ENCODE measurements around the gene B4GALT3.

B4GALT3 gene

DNA sequence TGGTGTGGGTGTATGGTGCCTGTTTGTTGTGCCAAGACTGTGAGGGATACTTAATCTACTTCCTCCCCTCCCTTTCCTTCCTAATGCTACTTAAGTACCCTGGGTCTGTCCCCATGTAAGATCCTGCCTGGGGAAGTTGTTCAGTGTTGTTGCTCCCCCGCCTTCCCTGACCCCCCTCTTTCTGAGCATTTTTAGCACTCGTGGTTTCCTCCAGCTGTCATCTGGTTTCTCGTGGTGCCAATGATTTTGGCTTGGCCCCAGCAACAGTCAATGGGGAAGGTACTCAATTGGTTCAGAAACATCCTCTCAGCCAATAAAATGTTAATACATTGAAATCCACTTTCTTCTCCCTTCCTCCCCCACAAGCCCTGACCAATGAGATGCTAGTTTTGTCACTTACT, 8.0 kb upstream of the B4GALT3 start:
- DNase-seq = peak; percentile 2

DNA sequence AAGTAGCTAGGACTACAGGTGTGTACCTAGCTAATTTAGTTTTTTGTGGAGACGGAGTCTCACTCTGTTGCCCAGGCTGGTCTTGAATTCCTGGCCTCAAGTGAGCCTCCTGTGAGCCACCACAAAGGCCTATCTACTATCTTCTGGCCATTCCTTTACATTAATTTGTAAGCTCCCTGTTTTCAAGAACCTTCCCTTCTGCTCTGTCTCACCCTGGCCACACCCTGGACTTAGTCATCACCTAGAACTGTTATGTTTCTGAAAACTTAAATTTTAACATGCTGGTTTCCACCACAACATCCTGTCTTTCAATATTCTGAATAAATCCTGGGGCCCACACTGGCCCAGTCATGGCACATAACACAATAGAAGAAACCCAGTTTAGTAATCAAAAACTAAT, 4.9 kb upstream of the B4GALT3 start:
- DNase-seq = no peak

DNA sequence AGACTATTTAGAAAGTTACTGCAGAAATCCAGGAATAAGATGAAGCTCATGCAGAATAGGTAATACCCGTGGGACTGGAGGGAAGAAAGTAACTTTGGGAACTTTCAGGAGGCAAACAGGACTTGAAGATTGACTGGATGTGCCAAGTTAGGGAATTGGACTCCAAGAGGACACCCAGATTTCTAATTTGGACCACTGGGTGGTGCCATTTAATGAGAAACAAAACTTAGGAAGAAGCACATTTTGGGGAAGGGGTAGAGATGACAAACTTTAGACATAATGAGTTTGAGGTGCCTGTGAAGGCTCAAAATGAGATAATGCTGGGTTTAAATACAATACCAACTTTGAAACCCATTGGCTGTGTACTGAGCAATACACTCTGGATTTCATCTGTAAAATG, 3.3 kb upstream of the B4GALT3 start:
- no peak for DNase-seq

DNA sequence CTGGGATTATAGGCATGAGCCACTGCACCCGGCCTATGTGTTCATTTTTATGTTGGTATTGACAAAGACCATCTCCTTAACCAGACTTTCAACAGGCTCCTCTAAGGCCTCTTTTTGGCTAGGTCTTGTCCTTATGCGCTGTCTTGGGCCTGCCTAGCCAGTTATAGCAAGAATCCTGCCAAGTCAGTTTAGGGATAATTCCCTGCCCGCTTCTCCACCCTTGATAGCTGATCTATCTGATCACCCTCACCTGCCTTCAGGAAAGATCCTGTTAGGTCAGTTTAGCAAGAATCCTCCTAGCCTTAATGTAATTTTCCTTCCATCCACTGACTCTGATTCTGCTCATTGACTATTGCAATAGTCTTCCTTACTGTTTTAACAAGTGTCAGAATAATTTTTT, 2.4 kb upstream of the B4GALT3 start:
- DNase-seq = no peak

DNA sequence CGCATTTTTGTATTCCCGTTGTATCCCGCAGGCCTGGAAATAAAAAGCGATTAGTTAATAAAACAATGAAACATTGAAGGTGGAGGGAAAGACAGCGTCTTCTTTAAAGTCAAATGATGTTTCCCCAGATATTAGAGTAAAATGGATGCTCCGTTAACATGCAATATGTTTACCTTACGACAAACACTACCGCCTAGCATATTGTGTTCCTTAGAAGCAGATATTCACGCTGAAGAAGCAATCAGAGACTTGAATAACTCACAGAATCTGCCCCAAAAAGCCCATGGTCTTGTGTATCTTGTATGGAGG, 583 bp upstream of the B4GALT3 start:
- DNase-seq = peak; percentile 69

DNA sequence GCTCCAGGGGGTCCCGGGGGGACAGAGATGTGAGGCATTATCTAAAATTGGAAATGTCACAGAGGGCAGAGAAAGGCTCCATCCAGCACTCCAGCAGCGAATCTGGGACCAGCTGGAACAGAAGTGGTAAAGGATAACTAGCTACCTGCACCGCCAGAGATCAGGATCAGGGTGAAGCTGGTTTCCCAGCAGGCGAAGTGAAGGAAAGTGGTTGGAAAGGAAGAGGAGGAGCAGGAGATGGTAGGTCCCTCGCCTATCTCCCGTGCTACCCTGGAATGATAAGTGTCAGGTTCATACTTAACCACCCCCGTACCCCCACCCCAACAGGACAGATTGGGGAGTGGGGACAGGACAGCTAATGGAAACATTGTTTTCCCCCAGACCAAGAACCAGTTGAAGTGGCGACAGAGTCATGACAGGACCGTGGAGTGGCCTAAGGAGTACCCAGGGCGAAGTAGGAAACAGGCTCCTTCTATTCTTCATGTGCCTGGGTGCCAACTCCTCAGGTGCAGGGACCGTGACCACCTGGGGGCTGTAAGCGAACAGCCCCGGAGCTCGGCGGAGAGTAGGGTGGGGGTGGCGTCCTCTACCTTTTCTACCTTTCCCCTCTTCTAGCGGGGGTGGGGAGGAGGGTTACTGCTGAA, 717 bp downstream of the B4GALT3 start:
- DNase-seq = peak; percentile 47

DNA sequence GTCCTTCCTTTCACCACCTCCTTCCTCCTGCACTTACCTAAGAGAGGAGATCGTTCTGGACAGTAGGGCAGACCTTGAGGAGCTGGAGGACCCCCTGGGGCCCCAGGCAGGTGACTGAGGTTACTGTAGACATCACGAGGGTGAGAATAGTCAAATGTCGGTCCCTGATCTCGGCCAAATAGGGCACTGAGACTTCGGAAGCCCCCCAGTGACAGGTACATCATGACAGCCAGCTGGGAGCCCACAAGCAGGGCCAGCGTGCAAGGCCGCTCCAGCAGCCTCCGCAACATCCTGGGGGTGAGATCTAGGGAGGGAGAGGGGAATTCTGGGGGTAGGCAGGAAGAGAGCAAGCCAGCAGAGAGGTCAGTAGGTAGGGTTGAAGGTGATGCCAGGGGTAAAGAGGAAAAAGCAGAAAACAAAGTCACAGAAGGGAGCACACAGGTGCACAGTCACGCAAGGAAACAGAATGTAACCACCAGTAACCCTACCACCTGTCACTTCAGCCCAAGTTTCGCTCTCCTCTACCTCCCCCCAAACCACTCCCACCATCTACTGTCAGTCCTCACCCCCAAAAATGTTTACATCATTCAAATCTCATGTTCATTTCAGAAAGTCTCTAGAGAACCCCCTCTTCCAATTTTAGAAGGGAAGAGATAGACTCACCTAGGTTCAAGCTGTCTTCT, 1.4 kb downstream of the B4GALT3 start:
- no peak for DNase-seq

DNA sequence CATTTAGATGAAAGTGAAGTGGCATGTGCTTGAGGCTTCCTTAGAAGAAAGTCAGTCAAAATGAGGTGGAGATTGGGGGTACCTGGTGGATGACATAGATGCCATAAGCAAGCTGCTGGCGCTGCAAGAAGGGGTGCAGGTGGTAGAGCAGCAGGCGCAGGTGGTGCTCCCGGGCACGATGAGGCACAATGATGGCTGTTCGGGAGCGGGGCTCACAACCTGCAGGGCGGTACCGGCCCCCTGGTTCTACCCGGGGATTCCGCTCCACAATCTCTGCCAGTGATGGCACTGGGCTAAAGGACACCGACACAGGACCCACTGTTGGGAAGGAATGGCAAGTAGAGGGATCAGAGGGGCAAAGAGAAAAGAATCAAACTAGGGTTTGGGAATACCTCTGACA, 2.4 kb downstream of the B4GALT3 start:
- no peak for DNase-seq

DNA sequence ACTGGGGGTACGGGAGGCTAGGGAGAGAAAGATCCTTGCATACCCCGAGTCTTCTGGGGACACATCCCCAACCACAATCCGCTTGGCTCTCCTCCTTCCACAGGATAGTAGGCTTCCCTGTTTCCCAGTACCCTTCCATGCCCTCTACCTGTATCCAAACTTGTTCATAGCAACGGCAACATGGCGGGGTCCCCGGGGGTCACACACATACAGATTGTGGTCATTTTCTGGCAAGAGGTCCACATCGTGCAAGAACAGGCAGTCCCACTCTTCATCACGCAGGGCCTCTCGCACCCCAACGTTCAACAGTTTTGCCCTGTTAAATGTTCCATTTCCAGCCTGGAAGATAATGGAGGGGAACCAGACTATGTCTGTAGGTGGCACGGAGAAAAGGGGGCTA, 3.6 kb downstream of the B4GALT3 start:
- no peak for DNase-seq

DNA sequence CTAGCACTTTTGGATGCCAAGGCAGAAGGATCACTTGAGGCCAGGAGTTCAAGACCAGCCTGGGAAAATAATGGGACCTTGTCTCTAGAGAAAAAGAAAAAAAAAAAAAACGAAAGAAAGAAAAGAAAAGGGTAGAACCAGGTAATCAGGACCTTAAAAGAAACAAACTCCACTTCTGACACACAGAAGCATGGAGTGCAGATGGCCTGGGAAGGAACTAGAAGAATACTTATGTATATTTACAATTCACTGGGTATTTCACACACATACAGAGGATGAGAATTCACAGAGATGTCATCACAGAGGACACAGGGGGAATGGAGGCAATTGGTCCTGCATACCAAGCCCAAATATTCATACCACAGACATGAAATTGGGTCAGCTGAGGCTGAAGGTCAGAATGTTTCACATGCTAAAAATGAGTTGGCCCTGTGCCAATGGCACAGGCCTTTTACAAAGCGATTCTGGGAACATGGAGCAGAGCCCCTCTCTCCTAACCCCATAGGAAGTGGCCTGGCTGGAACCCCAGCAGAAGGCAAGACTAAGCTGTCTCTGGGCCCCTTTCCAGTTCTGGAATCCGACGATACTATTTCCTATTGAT, 4.4 kb downstream of the B4GALT3 start:
- no peak for DNase-seq

DNA sequence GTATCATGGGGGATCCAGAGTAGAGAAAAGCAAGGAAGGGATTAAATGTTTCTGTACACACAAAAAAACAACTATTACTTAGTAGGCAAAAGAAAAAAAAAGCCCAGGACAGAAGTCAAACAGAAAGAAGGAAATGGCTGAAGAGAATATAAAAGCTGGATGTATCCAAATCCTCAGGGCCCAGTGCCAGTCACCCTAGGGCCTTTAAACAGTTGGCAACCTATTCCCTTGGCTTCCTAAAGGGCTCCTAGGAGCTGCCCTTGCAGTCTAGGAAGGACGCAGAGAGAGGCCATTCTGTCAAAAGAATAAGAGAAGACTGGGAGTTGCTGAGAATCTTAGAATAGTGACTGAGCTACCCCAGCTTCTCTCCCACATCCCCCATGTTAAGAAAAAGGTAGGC, 5.0 kb downstream of the B4GALT3 start:
- no peak for DNase-seq

DNA sequence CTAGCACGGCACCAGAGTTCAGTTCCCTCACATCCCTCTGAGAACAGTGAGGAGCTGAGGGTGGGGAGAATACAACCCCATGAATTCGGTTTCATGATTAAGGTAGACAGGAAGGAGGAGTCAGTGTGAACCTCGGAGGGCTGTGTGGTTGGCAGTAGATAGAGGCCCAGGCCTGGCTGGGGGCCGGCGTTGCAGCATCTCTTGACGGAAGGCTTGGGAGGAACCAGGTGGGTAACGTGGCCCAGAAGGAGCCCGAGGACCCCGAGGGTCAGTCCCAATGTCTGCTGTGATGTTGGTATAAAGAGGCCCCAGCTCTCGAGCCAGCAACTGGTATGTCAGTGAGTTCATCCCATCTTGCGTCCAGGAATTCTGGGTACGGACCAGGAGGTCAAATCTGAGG, 5.6 kb downstream of the B4GALT3 start:
- no peak for DNase-seq

DNA sequence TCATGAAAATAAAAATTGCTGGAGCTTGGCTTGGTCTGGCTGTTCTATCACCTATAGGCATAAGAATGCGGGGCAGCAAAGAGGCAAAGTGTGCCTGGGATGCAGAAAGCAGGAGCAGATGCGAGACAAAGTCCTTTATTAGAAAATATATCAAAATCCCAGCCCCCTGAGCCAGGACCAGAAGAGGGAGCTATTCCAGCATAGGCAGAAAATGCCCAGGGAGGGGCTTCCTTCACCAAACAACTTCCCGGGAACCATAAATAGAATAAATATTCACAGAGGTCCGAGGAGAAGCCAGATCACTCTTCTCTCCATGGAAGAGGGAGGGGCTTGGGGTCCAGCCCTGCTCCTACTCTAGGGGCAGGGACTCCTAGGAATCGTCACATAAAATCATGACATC, 6.1 kb downstream of the B4GALT3 start:
- DNase-seq = no peak

DNA sequence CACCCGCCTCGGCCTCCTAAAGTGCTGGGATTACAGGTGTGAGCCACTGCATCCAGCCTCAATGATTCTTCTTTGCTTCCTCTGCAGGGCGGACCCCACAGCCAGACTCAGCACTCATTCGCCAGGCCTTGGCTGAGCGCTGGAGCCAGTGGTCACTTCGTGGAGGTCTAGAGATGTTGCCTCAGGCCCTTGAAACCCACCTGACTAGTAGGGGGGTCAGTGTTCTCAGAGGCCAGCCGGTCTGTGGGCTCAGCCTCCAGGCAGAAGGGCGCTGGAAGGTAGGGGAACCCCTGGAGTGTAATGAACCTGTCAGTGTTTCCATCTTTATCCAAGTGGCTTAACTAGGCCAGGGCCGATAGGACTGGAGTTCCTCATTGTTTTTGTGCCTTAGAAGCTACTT, 8.4 kb downstream of the B4GALT3 start:
- no peak for DNase-seq

DNA sequence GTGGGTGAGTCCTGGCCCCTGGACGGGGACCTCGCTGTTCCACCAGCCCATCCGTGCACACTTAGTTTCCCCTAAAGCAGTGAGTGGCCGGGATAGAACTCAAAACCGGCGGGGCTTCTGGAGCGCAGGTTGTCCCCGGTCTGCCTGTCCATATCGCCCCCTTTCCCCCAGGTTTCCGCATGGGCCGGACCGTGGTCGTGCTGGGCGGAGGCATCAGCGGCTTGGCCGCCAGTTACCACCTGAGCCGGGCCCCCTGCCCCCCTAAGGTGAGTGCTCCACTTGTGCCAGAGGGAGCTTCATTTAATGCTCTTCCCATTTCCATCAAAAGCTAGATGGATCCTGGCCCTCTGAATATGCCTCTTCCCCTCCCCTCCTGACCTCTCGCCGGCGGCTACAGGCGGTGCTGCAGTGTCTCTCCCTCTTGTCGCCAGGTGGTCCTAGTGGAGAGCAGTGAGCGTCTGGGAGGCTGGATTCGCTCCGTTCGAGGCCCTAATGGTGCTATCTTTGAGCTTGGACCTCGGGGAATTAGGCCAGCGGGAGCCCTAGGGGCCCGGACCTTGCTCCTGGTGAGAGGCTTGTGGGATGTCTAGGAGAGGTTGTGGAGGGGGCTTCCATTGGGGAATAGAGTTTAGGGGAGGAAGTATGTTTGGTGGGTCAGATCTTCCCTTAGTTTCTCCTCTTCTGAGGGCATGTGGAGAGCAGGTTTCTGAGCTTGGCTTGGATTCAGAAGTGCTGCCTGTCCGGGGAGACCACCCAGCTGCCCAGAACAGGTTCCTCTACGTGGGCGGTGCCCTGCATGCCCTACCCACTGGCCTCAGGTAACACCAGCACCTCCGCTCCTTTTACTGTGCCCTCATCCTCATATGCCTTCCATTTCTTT, 10.4 kb downstream of the B4GALT3 start:
- peak; percentile 36 for DNase-seq

DNA sequence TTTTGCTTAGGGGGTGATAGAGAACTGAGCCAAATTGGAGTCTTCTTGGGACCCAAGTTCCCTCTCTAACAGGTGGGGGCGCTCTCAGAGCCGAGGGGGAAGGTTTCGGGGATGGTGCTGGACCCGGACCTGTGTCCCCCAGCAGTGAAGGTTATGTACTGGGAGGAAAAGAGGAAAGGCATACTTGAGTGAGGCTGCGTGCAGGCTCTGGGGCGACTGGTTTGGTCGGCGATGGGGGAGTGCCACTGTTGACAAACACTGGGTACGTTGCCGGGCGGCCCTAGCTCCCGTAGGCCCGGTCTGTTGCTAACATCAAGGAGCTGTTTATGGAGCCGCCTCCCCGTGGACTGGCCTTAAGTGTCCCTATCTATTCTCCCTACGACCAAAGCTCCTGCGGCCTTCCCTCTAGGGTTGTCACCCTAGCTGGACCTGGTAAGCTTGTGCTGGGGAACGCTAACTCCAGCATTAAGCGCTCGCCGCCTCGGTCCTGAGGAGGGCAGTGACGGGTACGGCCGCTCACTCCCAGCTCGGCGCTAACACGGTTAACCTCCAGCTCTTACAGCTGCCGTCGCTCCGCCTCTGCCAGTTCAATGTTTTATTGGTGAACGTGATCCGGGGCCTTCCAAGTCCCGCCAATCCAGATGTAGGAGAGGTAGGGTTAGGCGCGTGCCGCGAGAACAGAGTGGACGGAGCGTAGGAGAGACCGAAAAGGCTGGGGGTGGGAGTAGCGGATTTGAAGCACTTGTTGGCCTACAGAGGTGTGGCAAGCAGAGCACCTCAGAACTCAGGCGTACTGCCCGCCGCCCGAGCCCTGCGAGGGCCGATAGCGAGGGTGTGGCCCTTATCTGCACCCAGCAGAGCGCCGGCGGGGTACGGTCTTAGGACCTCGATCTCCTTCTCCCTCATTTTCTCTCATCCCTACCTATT, 11.3 kb downstream of the B4GALT3 start, which contains the start of gene PPOX:
PPOX (plus strand) TSS at position 685 of the 927 bp plus-strand sequence. CDS start 422 bp downstream, outside the sequence.
- peak; percentile 97 for DNase-seq

DNA sequence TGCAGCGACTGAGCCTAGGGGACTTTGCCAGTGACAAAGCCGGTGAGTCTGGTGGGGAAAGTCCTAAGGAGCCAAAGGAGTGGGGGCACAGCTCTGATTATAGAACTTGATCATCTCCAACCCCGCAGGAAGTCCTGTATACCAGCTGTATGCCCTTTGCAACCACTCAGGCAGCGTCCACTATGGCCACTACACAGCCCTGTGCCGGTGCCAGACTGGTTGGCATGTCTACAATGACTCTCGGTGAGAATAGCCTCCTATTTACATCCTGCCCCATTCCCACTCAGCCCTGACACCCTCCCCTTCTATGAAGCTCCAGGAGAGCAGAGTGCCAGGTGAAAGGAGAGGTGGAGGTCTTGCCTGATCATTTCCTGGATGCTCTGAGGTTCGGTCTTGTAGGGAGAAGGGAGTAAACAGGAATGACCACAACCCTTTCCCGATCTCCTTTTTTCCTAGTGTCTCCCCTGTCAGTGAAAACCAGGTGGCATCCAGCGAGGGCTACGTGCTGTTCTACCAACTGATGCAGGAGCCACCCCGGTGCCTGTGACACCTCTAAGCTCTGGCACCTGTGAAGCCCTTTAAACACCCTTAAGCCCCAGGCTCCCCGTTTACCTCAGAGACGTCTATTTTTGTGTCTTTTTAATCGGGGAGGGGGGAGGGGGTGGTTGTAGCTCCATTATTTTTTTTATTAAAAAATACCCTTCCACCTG, 12.3 kb downstream of the B4GALT3 start:
- no peak for DNase-seq

DNA sequence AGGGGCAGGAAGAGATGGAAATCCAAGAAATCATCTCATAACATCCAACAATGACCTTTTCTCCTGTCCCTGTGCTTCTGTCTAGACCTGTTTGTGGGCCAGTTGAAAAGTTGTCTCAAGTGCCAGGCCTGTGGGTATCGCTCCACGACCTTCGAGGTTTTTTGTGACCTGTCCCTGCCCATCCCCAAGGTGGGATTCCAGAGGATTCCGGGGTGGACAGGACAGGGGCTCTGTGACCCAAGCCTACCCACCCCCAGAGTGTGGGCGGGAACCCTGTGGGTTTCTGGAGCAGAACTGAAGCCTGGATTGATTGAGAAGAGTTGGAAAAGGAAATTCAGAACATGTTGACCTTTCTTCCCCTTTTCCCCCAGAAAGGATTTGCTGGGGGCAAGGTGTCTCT, 13.5 kb downstream of the B4GALT3 start:
- no peak for DNase-seq

DNA sequence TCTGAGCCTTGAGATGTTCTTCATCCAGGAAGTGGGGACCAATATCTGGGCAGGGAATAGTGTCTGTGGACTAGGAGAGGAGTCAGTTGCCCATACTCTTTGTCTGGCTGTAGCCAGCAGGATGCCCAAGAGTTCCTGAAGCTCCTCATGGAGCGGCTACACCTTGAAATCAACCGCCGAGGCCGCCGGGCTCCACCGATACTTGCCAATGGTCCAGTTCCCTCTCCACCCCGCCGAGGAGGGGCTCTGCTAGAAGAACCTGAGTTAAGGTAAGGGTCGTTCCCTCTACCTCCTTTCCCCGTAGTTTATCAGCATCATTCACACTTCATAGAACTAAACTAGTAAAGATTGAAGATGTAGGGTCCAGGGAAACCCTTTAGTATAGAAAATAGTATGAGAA, 14.5 kb downstream of the B4GALT3 start:
- DNase-seq = no peak

DNA sequence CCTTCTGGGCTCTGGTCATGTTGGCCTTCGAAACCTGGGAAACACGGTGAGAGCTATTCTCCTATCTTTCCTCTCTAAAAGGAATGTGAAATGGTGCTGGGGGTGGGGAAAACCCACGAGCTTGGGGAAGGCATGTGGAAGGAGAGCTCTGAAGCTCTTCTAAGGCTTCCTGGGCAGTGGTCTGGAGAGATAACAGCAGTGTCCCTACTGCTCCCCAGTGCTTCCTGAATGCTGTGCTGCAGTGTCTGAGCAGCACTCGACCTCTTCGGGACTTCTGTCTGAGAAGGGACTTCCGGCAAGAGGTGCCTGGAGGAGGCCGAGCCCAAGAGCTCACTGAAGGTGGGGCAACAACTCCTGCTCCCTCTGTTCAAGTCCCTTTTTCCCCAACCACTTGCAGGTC, 15.3 kb downstream of the B4GALT3 start:
- DNase-seq = no peak

DNA sequence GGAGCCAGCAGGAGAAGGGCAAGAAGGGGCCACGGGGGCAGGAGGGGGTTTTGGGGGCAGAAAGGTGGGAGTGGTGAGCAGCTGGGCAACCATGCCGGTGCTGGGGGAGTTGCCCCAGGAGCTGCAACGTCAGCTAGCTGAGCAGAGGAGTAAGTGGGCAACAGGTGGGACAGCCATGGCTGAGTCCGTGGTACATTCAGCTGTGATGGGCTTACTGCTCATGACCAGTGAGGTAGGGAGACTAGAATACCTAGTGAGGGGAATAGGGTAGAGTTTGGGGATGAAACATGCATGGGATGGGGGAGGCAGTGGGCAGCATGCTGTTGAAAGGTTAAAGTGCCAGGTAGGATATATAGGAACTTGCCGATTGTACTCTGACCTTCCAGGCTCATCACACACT, 15.7 kb downstream of the B4GALT3 start:
- DNase-seq = no peak

DNA sequence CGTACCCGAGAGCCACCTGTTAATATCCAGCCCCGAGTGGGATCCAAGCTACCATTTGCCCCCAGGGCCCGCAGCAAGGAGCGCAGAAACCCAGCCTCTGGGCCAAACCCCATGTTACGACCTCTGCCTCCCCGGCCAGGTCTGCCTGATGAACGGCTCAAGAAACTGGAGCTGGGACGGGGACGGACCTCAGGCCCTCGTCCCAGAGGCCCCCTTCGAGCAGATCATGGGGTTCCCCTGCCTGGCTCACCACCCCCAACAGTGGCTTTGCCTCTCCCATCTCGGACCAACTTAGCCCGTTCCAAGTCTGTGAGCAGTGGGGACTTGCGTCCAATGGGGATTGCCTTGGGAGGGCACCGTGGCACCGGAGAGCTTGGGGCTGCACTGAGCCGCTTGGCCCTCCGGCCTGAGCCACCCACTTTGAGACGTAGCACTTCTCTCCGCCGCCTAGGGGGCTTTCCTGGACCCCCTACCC, 16.6 kb downstream of the B4GALT3 start:
- DNase-seq = no peak

Data from DMS79 treated with DMSO at 0.1 percent for 48 hours (cell line).